A549 (cell line): ENCODE data around the gene NSMCE1. TPM values are rescaled to one million over a fixed set of nuclear protein-coding genes. Genes with fewer than 3 reads are reported as not detected.

ENCODE experiments used
- ATAC-seq, 2 experiments: fragments of 200-7000 bp in 1 of 2; fragments of >200 bp in 1 of 2; cut with Nextera tagmentation in 1 of 2; cut with Tn5 transposase in 1 of 2; 3 replicates each; pipeline versions ENCODE4 v1.8.0 to v1.9.1; 2018 to 2020; ENCODE audit warnings: mild to moderate bottlenecking in 1 of 2, moderate library complexity in 1 of 2
- CTCF ChIA-PET: fragments of 300-600 bp; sonication (Branson Sonifier 250); formaldehyde crosslinking; extraction: SDS; loops from one replicate; lab custom pipeline; 2021; ENCODE audit warnings: antibody characterized with exemption, inconsistent platforms; lab: Yijun Ruan, JAX
- POLR2A ChIA-PET: fragments of 350-600 bp; formaldehyde crosslinking; extraction: SDS; loops from one replicate; lab custom pipeline; 2021; ENCODE audit warnings: antibody characterized with exemption, inconsistent platforms; lab: Yijun Ruan, JAX
- DNase-seq, 2 experiments: peaks; one replicate each; pipeline versions ENCODE4 v3.0.0 to v3.0.0-alpha.2; 2011 to 2016; ENCODE audit warnings: low read depth in 1 of 2, low spot score in 1 of 2
- FAIRE-seq: peaks from 2 replicates; lab custom pipeline; 2011; peaks lifted over from hg19 to GRCh38; lab: Jason Lieb, UNC
- H3K27ac ChIP-seq, 2 experiments: fragments of >200 bp; sonication (Bioruptor Twin); formaldehyde crosslinking; 3 replicates each; pipeline ENCODE4 v1.5.1; 2016 to 2017
- H3K4me1 ChIP-seq: fragments of >200 bp; sonication (Bioruptor Twin); formaldehyde crosslinking; 3 replicates; pipeline ENCODE4 v1.6.1; 2016
- H3K4me2 ChIP-seq: fragments of >200 bp; sonication (Bioruptor Twin); formaldehyde crosslinking; 3 replicates; pipeline ENCODE4 v1.6.1; 2016
- H3K4me3 ChIP-seq: fragments of >200 bp; sonication (Bioruptor Twin); formaldehyde crosslinking; 3 replicates; pipeline ENCODE4 v1.5.1; 2016
- H3K9me3 ChIP-seq: fragments of >200 bp; sonication (Bioruptor Twin); formaldehyde crosslinking; 3 replicates; pipeline ENCODE4 v1.6.1; 2016
- ATOH8 ChIP-seq: fragments of 250-450 bp; sonication (Bioruptor Pico); IDR thresholded peaks from 2 replicates; pipeline ENCODE4 v1.5.0; 2020; ENCODE audit warnings: low read depth, mild to moderate bottlenecking, moderate library complexity
- BHLHE40 ChIP-seq: IDR thresholded peaks from 2 replicates; pipeline ENCODE4 v1.6.1; 2012; ENCODE audit warnings: low read depth, low read length, inconsistent platforms
- CHD4 ChIP-seq: fragments of 200-600 bp; sonication (generic); IDR thresholded peaks from 2 replicates; pipeline ENCODE4 v1.6.1; 2016; ENCODE audit warnings: antibody characterized with exemption, mild to moderate bottlenecking, borderline replicate concordance
- EHF ChIP-seq: fragments of 250-450 bp; sonication (Bioruptor Pico); IDR thresholded peaks from 2 replicates; pipeline ENCODE4 v1.5.0; 2020; ENCODE audit warnings: mild to moderate bottlenecking
- EHMT2 ChIP-seq: fragments of 200-600 bp; sonication (generic); IDR thresholded peaks from 2 replicates; pipeline ENCODE4 v1.6.1; 2016; ENCODE audit warnings: antibody characterized with exemption, low read depth, mild to moderate bottlenecking, moderate library complexity
- ESRRA ChIP-seq: fragments of 150-350 bp; IDR thresholded peaks from 2 replicates; pipeline ENCODE4 v1.6.1; 2014; ENCODE audit warnings: mild to moderate bottlenecking, low read length, borderline replicate concordance
- GATA3 ChIP-seq: IDR thresholded peaks from 2 replicates; pipeline ENCODE4 v1.6.1; 2012; ENCODE audit warnings: borderline replicate concordance
- HOXA7 ChIP-seq: fragments of 250-450 bp; sonication (Bioruptor Pico); IDR thresholded peaks from 2 replicates; pipeline ENCODE4 v1.5.0; 2020; ENCODE audit warnings: mild to moderate bottlenecking, moderate library complexity
- HOXB13 ChIP-seq: fragments of 250-450 bp; sonication (Bioruptor Pico); IDR thresholded peaks from 2 replicates; pipeline ENCODE4 v1.5.0; 2020; ENCODE audit warnings: low read depth, mild to moderate bottlenecking, moderate library complexity
- JUN ChIP-seq, 2 experiments: fragments of >200 bp; sonication (Bioruptor Twin); formaldehyde crosslinking; IDR thresholded peaks; 2 replicates in 1 of 2; 3 replicates in 1 of 2; pipeline ENCODE4 v1.6.1; 2016 to 2017
- JUNB ChIP-seq: fragments of >200 bp; sonication (Bioruptor Twin); formaldehyde crosslinking; IDR thresholded peaks from 2 replicates; pipeline ENCODE4 v1.6.1; 2016
- KDM1A ChIP-seq: fragments of 200-600 bp; sonication (generic); IDR thresholded peaks from 2 replicates; pipeline ENCODE4 v1.6.1; 2016; ENCODE audit warnings: low read depth, mild to moderate bottlenecking
- MAFK ChIP-seq: fragments of 450-650 bp; IDR thresholded peaks from 2 replicates; pipeline ENCODE4 v1.6.1; 2014; ENCODE audit not compliant: partially characterized antibody
- MAZ ChIP-seq: fragments of 150-350 bp; IDR thresholded peaks from 2 replicates; pipeline ENCODE4 v1.6.1; 2014; ENCODE audit warnings: antibody characterized with exemption, low read depth, low read length, borderline replicate concordance
- MYC ChIP-seq: IDR thresholded peaks from 2 replicates; pipeline ENCODE4 v1.6.1; 2012; ENCODE audit warnings: mild to moderate bottlenecking, inconsistent platforms, low read length, improper control_type of control experiment, borderline replicate concordance
- NFE2L2 ChIP-seq: fragments of 150-350 bp; conservative IDR thresholded peaks from 2 replicates; pipeline ENCODE4 v1.6.1; 2014; ENCODE audit warnings: low read length
- PBX3 ChIP-seq: IDR thresholded peaks from 2 replicates; pipeline ENCODE4 v1.6.1; 2012
- PHF8 ChIP-seq: fragments of 200-600 bp; sonication (generic); IDR thresholded peaks from 2 replicates; pipeline ENCODE4 v1.6.1; 2016; ENCODE audit warnings: low read depth, mild to moderate bottlenecking, antibody characterized with exemption, moderate library complexity, borderline replicate concordance
- RAD21 ChIP-seq, 2 experiments: fragments of >200 bp in 1 of 2; sonication (Bioruptor Twin) in 1 of 2; formaldehyde crosslinking in 1 of 2; IDR thresholded peaks in 1 of 2; conservative IDR thresholded peaks in 1 of 2; 2 replicates in 1 of 2; 3 replicates in 1 of 2; pipeline ENCODE4 v1.6.1; 2012 to 2018; ENCODE audit warnings: inconsistent platforms in 1 of 2
- SREBF2 ChIP-seq: fragments of 450-650 bp; IDR thresholded peaks from 2 replicates; pipeline ENCODE4 v1.6.1; 2014; ENCODE audit warnings: mild to moderate bottlenecking, moderate library complexity
- ZC3H11A ChIP-seq: fragments of 450-650 bp; IDR thresholded peaks from 2 replicates; pipeline ENCODE4 v1.6.1; 2014; ENCODE audit warnings: antibody characterized with exemption, mild to moderate bottlenecking
- ZNF302 ChIP-seq: fragments of 250-450 bp; sonication (Bioruptor Pico); IDR thresholded peaks from 2 replicates; pipeline ENCODE4 v1.9.0; 2021; ENCODE audit warnings: inconsistent platforms, mild to moderate bottlenecking, moderate library complexity
- WGBS: methylation state at CpG from one replicate; pipeline ENCODE4 v1.1.6; 2017; ENCODE audit errors: missing lambda C conversion rate; 5-methylcytosine and 5-hydroxymethylcytosine counted together
- polyA plus RNA-seq, 4 experiments: library from polyadenylated mRNA; depleted of rRNA in 3 of 4; stranded (reverse); fragments of >200 nt; fragmentation: RNase III in 1 of 4; extraction: RNeasy Plus Mini Kit Qiagen cat#74134 plus additional on column Dnase treatment in 1 of 4; gene quantifications; 2 replicates in 3 of 4; 3 replicates in 1 of 4; pipeline ENCODE4 v1.2.3, GENCODE V29; 2011 to 2017
- TF ChIP-seq, protein P1 (sequence below): fragments of 450-650 bp; IDR thresholded peaks from 2 replicates; pipeline ENCODE4 v1.6.1; 2014; ENCODE audit warnings: antibody characterized with exemption
- TF ChIP-seq, protein P2 (sequence below): fragments of 150-350 bp; IDR thresholded peaks from 2 replicates; pipeline ENCODE4 v1.6.1; 2014; ENCODE audit warnings: low read depth, mild to moderate bottlenecking, low read length
- TF ChIP-seq, protein P3 (sequence below): fragments of 200-600 bp; sonication (generic); IDR thresholded peaks from 2 replicates; pipeline ENCODE4 v1.6.1; 2016; ENCODE audit warnings: antibody characterized with exemption, mild to moderate bottlenecking, moderate library complexity
- TF ChIP-seq, protein P4 (sequence below): IDR thresholded peaks from 2 replicates; pipeline ENCODE4 v1.6.1; 2012; ENCODE audit warnings: low read depth, borderline replicate concordance

Gene NSMCE1
- polyA plus RNA-seq, 2 of the 4 experiments (the other 2 are of a cell fraction), result 32.0 to 59.9 TPM

DNA sequence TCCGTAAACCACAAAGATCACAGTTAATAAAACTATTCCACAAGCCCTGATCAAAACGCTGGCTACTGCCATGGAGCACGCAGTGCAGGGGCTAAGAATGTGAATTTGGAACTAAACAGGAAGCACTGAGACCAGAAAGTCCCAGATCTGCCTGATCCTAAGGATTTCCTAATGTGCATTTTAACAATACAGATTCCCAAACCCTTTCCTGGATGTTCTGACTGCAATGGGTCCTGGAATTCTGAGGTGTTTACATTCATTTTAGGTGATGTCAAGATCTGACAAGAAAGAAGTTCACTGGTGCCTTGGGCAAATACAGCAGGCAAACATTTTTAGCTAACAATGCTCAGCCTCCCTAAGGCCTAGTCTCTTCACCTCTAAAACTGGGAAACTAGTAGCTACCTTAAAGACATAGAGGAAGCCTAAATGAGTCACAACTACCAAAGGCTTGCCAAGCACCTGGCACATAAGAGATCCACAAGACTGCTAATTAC is 10.3 kb downstream of the NSMCE1 start:
- Histone ChIP-seq H3K4me1 (peaks cover 27% of the 10 kb centered on the region), H3K4me2 (peak overlapping the region; percentile 30; the same call in 2 of the 3 replicates), H3K4me3 (no peak overlapping the region), H3K9me3 (no peaks in the 10 kb centered on the region), H3K27ac (peak overlapping the region in 1 of 2 experiments; percentile 22; a peak in 2 of 6 replicates)
- TF ChIP-seq SREBF2 (no peak), HOXA7 (no peak), ZNF302 (CRISPR knock-in tag) (no peak), NFE2L2 (no peak), ESRRA (no peak), KDM1A (no peak), ZC3H11A (no peak), EHF (CRISPR knock-in tag) (no peak), JUN (IDR thresholded peaks at IDR 0.05) (no peak), MAFK (no peak), GATA3 (no peak), BHLHE40 (no peak), ATOH8 (no peak)
- TF ChIP-seq, protein P1, sequence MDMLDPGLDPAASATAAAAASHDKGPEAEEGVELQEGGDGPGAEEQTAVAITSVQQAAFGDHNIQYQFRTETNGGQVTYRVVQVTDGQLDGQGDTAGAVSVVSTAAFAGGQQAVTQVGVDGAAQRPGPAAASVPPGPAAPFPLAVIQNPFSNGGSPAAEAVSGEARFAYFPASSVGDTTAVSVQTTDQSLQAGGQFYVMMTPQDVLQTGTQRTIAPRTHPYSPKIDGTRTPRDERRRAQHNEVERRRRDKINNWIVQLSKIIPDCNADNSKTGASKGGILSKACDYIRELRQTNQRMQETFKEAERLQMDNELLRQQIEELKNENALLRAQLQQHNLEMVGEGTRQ, result no peak
- TF ChIP-seq, protein P2, sequence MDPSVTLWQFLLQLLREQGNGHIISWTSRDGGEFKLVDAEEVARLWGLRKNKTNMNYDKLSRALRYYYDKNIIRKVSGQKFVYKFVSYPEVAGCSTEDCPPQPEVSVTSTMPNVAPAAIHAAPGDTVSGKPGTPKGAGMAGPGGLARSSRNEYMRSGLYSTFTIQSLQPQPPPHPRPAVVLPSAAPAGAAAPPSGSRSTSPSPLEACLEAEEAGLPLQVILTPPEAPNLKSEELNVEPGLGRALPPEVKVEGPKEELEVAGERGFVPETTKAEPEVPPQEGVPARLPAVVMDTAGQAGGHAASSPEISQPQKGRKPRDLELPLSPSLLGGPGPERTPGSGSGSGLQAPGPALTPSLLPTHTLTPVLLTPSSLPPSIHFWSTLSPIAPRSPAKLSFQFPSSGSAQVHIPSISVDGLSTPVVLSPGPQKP, result no peak
- TF ChIP-seq, protein P3, sequence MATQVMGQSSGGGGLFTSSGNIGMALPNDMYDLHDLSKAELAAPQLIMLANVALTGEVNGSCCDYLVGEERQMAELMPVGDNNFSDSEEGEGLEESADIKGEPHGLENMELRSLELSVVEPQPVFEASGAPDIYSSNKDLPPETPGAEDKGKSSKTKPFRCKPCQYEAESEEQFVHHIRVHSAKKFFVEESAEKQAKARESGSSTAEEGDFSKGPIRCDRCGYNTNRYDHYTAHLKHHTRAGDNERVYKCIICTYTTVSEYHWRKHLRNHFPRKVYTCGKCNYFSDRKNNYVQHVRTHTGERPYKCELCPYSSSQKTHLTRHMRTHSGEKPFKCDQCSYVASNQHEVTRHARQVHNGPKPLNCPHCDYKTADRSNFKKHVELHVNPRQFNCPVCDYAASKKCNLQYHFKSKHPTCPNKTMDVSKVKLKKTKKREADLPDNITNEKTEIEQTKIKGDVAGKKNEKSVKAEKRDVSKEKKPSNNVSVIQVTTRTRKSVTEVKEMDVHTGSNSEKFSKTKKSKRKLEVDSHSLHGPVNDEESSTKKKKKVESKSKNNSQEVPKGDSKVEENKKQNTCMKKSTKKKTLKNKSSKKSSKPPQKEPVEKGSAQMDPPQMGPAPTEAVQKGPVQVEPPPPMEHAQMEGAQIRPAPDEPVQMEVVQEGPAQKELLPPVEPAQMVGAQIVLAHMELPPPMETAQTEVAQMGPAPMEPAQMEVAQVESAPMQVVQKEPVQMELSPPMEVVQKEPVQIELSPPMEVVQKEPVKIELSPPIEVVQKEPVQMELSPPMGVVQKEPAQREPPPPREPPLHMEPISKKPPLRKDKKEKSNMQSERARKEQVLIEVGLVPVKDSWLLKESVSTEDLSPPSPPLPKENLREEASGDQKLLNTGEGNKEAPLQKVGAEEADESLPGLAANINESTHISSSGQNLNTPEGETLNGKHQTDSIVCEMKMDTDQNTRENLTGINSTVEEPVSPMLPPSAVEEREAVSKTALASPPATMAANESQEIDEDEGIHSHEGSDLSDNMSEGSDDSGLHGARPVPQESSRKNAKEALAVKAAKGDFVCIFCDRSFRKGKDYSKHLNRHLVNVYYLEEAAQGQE, result no peak
- CTCF ChIA-PET, result interaction anchor here (0.7 kb wide), 1 partner anchor 250 kb away, joined by 3 read pairs; no protein-coding TSS in a partner anchor
- ATAC-seq, result peak in 1 of 2 experiments; percentile 50; a peak in 2 of 6 replicates
- WGBS, result 87% methylated on average over 3 of the region's 3 CpGs
- no peak for DNase-seq
- no peak for FAIRE-seq
- POLR2A ChIA-PET, result interaction anchor here (0.5 kb wide), 1 partner anchor 45 kb away, joined by 3 read pairs; no protein-coding TSS in a partner anchor

DNA sequence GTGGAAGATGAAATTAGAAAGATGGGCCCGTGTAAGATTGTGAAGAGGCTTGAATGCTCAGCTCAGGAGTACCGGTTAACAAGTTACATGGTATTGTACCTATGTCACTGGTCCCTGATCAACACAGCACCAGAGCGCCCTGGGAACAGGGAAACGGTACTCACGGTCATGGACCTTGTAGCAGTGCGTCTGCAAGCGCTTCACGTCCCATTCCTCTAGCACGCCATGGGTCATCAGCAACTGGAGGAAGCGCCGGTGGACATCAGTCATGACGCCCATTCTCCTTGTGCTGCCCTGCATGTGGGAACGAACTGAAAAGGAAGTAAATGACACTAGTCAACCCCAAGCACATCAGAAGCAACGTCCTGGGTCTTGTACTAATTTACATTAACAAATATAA is 11.3 kb downstream of the NSMCE1 start:
- Histone ChIP-seq H3K4me3 (no peak overlapping the region), H3K4me2 (no peak overlapping the region), H3K9me3 (no peaks in the 10 kb centered on the region), H3K27ac (no peak overlapping the region), H3K4me1 (peaks cover 33% of the 10 kb centered on the region)
- FAIRE-seq, result no peak
- POLR2A ChIA-PET, result no interaction called here
- WGBS, result 91% methylated on average over 14 of the region's 14 CpGs
- no peak for ATAC-seq
- CTCF ChIA-PET, result no interaction called here
- DNase-seq, result no peak
- TF ChIP-seq PHF8, result no peak
- TF ChIP-seq MYC, result no peak
- no peak for TF ChIP-seq EHMT2
- TF ChIP-seq HOXB13 (CRISPR knock-in tag), result no peak
- TF ChIP-seq PBX3, result no peak
- TF ChIP-seq, protein P3, result no peak
- no peak for TF ChIP-seq MAZ
- no peak for TF ChIP-seq EHF (CRISPR knock-in tag)
- TF ChIP-seq NFE2L2, result no peak
- TF ChIP-seq JUNB, result no peak
- TF ChIP-seq, protein P4, sequence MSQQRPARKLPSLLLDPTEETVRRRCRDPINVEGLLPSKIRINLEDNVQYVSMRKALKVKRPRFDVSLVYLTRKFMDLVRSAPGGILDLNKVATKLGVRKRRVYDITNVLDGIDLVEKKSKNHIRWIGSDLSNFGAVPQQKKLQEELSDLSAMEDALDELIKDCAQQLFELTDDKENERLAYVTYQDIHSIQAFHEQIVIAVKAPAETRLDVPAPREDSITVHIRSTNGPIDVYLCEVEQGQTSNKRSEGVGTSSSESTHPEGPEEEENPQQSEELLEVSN, result no peak
- no peak for TF ChIP-seq RAD21 (conservative IDR thresholded peaks at IDR 0.05 in 1 of 2, IDR thresholded peaks at IDR 0.05 in 1 of 2)
- no peak for TF ChIP-seq CHD4
